Measurements from ENCODE around the gene MISP. TPM values are rescaled to one million over a fixed set of nuclear protein-coding genes. Genes with fewer than 3 reads are reported as not detected.

The MISP gene
- total RNA-seq, 1 experiment from 2014 or later = 0.70 TPM

DNA sequence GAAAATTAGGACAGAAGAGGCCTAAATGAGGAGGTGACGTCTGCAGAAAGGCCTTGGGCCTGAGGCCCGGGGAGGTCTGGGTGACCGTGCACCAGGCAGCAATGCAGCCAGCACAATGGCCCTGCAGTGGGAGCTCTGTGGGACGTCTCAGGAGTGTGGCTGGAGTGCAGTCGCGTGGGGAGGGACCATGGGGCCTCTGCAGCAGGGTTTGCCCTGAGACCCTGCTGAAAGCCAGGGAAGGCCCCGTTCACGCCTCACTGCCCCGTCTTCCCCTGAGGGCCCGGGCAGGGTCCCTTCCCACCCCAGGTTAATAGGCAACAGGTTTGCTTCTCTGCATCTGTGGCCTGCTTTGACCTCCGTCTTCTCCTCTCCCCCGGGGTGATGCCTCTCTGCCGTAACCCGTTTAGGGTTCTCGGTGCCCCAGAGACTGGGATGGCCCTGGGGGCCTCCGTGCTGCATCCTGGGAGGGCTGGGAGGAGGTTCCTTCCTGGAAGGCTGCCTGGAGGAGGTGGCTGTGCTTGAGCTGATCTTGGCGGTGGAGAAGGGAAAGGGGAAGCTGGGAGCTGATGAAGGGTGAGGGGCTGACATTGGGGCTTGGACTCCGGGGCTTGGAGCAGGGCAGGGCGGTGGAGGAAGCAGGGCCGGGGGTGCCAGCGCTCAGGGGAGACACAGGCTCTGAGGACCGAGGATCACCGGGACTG is 32.5 kb upstream of the MISP start:
- TF ChIP-seq ZNF263 (CRISPR knock-in tag; IDR thresholded peaks at IDR 0.05; ENCODE audit: low read depth) (no peak), FOXK1 (CRISPR knock-in tag; IDR thresholded peaks at IDR 0.05) (no peak), ZNF232 (CRISPR knock-in tag; IDR thresholded peaks at IDR 0.05) (no peak)
- H3K36me3 Mint-ChIP-seq = 0 out of 2 replicates have a peak, but pooled peaks cover 4% of the 10 kb centered on the region
- DNase-seq (ENCODE audit: low spot score) (no peak), ATAC-seq (peak; percentile 38)
- ChIA-PET CTCF (interaction anchor here (0.8 to 2.5 kb wide), 7 partner anchors 10 to 48 kb away, joined by 3 to 9 read pairs (median 3); partner anchors contain the start of gene PALM), POLR2A (interaction anchor here (1.3 kb wide), 1 partner anchor 38 kb away, joined by 4 read pairs; no protein-coding TSS in a partner anchor)
- H3K27me3 Mint-ChIP-seq (ENCODE audit: low read depth) = no peaks in the 10 kb centered on the region; the same call in 1 of the 2 replicates
- H3K9me3 Mint-ChIP-seq = peaks cover 9% of the 10 kb centered on the region
- H3K27ac Mint-ChIP-seq = peak overlapping the region; percentile 30; the same call in 1 of the 2 replicates
- H3K4me3 Mint-ChIP-seq = no peak overlapping the region
- peaks cover 9% of the 10 kb centered on the region for H3K4me1 Mint-ChIP-seq

DNA sequence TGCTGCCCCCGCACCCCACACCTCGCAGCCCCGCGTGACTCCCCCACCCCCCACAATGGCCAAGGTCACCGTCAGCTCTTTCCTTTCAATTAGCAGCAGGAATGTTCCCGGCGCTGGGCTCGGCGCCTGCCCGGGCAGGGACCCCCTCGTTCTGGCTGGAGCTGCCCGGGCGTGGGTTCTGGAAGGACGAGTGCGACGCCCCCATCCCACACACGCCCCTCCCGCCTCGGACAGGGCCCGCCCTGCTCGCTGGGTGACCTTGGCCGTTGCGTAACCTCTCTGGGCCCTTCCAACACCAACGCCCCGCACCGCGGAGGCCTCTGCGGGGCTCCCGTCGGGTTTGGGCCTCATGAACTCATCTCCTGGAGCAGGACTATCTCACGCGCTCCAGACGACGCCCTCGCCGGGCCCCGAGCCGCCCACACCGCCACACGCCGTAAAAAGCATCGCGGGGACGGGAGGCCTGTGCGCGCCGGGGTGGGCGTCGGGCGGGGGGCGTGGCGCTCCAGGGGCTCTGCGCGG is 31.9 kb upstream of the MISP start:
- peaks cover 9% of the 10 kb centered on the region for H3K9me3 Mint-ChIP-seq
- H3K27me3 Mint-ChIP-seq (ENCODE audit: low read depth) = no peaks in the 10 kb centered on the region; the same call in 1 of the 2 replicates
- no peak overlapping the region for H3K4me3 Mint-ChIP-seq
- POLR2A ChIA-PET = interaction anchor here (0.6 to 1.3 kb wide), 2 partner anchors 38 to 135 kb away, joined by 3 to 4 read pairs; no protein-coding TSS in a partner anchor
- 0 out of 2 replicates have a peak, but pooled peaks cover 4% of the 10 kb centered on the region for H3K36me3 Mint-ChIP-seq
- H3K27ac Mint-ChIP-seq = no peak overlapping the region
- peaks cover 9% of the 10 kb centered on the region for H3K4me1 Mint-ChIP-seq
- DNase-seq (ENCODE audit: low spot score) (peak; percentile 42), ATAC-seq (peak; percentile 29)
- CTCF ChIA-PET = interaction anchor here (0.9 to 2.5 kb wide), 5 partner anchors 11 to 48 kb away, joined by 3 to 9 read pairs (median 5); partner anchors contain the start of gene PALM
- no peak for TF ChIP-seq NFE2L1 (CRISPR knock-in tag; IDR thresholded peaks at IDR 0.05)
- no peak for TF ChIP-seq ZNF396 (CRISPR knock-in tag; IDR thresholded peaks at IDR 0.05; ENCODE audit: borderline replicate concordance)
- TF ChIP-seq, protein P1, sequence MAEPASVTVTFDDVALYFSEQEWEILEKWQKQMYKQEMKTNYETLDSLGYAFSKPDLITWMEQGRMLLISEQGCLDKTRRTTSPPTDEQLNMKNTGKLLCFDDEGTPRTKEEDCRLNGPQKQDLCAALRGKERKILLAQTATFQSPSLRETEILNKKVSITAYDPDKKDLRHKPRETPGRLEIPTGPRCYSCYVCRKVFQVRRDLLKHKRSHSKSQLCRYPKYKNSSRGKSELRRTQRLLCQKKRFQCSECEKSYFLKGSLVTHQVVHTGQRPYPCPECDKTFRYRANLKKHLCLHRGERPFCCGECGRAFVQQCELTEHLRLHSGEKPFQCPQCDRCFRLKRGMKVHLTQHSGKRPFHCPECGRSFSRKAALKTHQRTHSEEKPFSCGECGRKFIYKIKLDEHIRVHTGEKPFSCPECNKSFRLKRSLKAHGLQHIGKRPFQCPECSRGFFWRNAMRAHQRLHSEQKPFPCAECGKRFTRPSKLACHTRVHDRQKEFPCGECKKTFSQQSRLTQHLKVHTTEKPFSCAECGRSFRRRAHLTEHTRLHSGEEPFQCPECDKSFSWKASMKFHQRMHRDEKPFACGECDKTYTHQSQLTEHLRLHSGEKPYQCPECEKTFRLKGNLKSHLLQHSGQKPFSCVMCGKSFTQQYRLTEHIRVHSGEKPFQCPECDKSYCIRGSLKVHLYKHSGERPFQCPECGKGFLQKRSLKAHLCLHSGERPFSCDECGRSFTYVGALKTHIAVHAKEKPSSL (CRISPR knock-in tag; conservative IDR thresholded peaks at IDR 0.05) = no peak
- TF ChIP-seq, protein P2, sequence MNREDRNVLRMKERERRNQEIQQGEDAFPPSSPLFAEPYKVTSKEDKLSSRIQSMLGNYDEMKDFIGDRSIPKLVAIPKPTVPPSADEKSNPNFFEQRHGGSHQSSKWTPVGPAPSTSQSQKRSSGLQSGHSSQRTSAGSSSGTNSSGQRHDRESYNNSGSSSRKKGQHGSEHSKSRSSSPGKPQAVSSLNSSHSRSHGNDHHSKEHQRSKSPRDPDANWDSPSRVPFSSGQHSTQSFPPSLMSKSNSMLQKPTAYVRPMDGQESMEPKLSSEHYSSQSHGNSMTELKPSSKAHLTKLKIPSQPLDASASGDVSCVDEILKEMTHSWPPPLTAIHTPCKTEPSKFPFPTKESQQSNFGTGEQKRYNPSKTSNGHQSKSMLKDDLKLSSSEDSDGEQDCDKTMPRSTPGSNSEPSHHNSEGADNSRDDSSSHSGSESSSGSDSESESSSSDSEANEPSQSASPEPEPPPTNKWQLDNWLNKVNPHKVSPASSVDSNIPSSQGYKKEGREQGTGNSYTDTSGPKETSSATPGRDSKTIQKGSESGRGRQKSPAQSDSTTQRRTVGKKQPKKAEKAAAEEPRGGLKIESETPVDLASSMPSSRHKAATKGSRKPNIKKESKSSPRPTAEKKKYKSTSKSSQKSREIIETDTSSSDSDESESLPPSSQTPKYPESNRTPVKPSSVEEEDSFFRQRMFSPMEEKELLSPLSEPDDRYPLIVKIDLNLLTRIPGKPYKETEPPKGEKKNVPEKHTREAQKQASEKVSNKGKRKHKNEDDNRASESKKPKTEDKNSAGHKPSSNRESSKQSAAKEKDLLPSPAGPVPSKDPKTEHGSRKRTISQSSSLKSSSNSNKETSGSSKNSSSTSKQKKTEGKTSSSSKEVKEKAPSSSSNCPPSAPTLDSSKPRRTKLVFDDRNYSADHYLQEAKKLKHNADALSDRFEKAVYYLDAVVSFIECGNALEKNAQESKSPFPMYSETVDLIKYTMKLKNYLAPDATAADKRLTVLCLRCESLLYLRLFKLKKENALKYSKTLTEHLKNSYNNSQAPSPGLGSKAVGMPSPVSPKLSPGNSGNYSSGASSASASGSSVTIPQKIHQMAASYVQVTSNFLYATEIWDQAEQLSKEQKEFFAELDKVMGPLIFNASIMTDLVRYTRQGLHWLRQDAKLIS (CRISPR knock-in tag; IDR thresholded peaks at IDR 0.05; ENCODE audit: borderline replicate concordance) = no peak
- TF ChIP-seq, protein P3, sequence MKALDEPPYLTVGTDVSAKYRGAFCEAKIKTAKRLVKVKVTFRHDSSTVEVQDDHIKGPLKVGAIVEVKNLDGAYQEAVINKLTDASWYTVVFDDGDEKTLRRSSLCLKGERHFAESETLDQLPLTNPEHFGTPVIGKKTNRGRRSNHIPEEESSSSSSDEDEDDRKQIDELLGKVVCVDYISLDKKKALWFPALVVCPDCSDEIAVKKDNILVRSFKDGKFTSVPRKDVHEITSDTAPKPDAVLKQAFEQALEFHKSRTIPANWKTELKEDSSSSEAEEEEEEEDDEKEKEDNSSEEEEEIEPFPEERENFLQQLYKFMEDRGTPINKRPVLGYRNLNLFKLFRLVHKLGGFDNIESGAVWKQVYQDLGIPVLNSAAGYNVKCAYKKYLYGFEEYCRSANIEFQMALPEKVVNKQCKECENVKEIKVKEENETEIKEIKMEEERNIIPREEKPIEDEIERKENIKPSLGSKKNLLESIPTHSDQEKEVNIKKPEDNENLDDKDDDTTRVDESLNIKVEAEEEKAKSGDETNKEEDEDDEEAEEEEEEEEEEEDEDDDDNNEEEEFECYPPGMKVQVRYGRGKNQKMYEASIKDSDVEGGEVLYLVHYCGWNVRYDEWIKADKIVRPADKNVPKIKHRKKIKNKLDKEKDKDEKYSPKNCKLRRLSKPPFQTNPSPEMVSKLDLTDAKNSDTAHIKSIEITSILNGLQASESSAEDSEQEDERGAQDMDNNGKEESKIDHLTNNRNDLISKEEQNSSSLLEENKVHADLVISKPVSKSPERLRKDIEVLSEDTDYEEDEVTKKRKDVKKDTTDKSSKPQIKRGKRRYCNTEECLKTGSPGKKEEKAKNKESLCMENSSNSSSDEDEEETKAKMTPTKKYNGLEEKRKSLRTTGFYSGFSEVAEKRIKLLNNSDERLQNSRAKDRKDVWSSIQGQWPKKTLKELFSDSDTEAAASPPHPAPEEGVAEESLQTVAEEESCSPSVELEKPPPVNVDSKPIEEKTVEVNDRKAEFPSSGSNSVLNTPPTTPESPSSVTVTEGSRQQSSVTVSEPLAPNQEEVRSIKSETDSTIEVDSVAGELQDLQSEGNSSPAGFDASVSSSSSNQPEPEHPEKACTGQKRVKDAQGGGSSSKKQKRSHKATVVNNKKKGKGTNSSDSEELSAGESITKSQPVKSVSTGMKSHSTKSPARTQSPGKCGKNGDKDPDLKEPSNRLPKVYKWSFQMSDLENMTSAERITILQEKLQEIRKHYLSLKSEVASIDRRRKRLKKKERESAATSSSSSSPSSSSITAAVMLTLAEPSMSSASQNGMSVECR (CRISPR knock-in tag; IDR thresholded peaks at IDR 0.05; ENCODE audit: borderline replicate concordance) = no peak
- no peak for TF ChIP-seq ZNF416 (CRISPR knock-in tag; IDR thresholded peaks at IDR 0.05)
- no peak for TF ChIP-seq GRHL2 (CRISPR knock-in tag; IDR thresholded peaks at IDR 0.05; ENCODE audit: insufficient replicate concordance, severe bottlenecking)
- no peak for TF ChIP-seq SOX15 (CRISPR knock-in tag; IDR thresholded peaks at IDR 0.05)
- TF ChIP-seq TEAD4 (CRISPR knock-in tag; IDR thresholded peaks at IDR 0.05) = no peak
- TF ChIP-seq NFYB (CRISPR knock-in tag; conservative IDR thresholded peaks at IDR 0.05; ENCODE audit: low read depth) = no peak
- TF ChIP-seq, protein P4, sequence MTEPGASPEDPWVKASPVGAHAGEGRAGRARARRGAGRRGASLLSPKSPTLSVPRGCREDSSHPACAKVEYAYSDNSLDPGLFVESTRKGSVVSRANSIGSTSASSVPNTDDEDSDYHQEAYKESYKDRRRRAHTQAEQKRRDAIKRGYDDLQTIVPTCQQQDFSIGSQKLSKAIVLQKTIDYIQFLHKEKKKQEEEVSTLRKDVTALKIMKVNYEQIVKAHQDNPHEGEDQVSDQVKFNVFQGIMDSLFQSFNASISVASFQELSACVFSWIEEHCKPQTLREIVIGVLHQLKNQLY (CRISPR knock-in tag; IDR thresholded peaks at IDR 0.05) = no peak
- no peak for TF ChIP-seq NR3C1 (CRISPR knock-in tag; conservative IDR thresholded peaks at IDR 0.05; ENCODE audit: low read depth)
- no peak for TF ChIP-seq ZBTB21 (CRISPR knock-in tag; IDR thresholded peaks at IDR 0.05; ENCODE audit: borderline replicate concordance)
- TF ChIP-seq, protein P5, sequence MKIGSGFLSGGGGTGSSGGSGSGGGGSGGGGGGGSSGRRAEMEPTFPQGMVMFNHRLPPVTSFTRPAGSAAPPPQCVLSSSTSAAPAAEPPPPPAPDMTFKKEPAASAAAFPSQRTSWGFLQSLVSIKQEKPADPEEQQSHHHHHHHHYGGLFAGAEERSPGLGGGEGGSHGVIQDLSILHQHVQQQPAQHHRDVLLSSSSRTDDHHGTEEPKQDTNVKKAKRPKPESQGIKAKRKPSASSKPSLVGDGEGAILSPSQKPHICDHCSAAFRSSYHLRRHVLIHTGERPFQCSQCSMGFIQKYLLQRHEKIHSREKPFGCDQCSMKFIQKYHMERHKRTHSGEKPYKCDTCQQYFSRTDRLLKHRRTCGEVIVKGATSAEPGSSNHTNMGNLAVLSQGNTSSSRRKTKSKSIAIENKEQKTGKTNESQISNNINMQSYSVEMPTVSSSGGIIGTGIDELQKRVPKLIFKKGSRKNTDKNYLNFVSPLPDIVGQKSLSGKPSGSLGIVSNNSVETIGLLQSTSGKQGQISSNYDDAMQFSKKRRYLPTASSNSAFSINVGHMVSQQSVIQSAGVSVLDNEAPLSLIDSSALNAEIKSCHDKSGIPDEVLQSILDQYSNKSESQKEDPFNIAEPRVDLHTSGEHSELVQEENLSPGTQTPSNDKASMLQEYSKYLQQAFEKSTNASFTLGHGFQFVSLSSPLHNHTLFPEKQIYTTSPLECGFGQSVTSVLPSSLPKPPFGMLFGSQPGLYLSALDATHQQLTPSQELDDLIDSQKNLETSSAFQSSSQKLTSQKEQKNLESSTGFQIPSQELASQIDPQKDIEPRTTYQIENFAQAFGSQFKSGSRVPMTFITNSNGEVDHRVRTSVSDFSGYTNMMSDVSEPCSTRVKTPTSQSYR (CRISPR knock-in tag; IDR thresholded peaks at IDR 0.05) = no peak
- no peak for TF ChIP-seq CREM (CRISPR knock-in tag; IDR thresholded peaks at IDR 0.05)
